Astrocyte of the cerebellum (primary cell): ENCODE measurements around the gene SUMF1.

Experiments
- DNase-seq: peaks from one replicate; pipeline ENCODE4 v3.0.0-alpha.2; 2011; ENCODE audit warnings: low read depth
- H3K4me3 ChIP-seq: 2 replicates; pipeline ENCODE4 v1.5.1; 2011; ENCODE audit warnings: mild to moderate bottlenecking, low read depth, low read length, moderate library complexity
- CTCF ChIP-seq: IDR thresholded peaks from 2 replicates; pipeline ENCODE4 v1.5.1; 2012; ENCODE audit warnings: low read length, low read depth, moderate library complexity, mild to moderate bottlenecking; ENCODE audit errors: missing control alignments
- in situ Hi-C: cut with HindIII; loops from 2 replicates; pipeline ENCODE4 v1.10.0; 2017; ENCODE audit warnings: low sequenced_read_pairs

Gene SUMF1

GRCh38 chr3:4419386-4419785, 47.7 kb downstream of the SUMF1 start:
- DNase-seq: no peak
- no peak for TF ChIP-seq CTCF
- H3K4me3 ChIP-seq: no peak overlapping the region
- in situ Hi-C loops: no loop called here

DNA sequence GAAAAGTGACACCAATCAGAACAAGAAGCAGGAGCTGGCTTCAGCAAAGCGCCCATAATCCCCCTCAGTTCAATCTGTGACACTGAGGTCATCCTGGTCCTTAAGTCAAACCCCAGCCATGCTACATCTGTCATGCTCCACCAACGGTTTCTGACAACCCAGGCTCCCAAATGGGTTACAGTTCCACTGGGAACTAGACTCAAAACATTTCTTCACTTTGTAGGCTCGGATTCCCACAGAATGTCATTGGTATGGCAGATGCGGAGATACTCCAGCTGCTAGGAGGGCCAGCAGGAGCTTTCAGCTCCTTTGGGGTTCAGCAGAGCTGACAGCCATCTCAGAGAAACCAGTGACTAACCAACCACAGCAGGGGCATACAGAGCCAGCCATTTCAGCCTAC, 48.9 kb downstream of the SUMF1 start:
- TF ChIP-seq CTCF: no peak
- H3K4me3 ChIP-seq: no peak overlapping the region
- DNase-seq: no peak
- in situ Hi-C loops: no loop called here

DNA sequence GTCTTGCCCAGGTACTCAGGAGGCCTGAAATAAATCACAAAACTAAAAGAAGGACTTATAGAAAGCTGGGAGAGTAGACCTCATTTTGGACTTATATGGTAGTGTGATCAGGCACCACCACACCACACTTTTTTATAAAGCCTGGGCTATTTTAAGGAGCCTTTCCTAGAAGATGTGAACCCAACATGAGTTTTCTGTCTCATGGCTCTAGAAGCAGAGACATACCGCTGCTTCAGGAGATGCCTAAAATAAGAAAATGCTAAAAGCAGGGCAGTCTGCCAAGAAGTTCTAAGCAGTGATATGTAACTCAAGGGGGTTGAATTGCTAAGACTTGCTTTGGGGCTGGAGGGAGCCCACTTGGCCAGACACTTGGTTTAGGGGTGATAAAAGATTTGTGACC, 49.6 kb downstream of the SUMF1 start:
- TF ChIP-seq CTCF: no peak
- in situ Hi-C loops: no loop called here
- no peak overlapping the region for H3K4me3 ChIP-seq
- DNase-seq: peak; percentile 57

DNA sequence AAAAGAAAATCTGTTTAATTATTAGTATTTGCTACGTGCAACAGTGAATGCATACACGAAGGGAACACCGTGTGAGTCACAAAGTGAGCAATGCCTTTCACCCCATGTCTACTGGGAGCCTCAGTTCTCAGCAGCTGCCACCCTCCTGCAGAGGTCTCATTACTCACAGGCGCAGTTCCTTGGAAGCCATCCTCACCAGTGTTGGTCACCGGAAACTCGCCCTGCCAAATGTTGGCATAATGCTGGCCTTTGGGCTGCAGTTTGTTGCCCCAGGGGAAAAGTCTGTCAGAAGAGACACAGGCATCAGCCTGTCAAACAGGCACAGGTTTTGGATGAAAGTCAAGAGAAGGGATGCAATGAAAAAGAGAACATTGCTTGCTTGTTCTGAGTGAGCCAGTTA, 50.1 kb downstream of the SUMF1 start:
- H3K4me3 ChIP-seq: no peak overlapping the region
- no peak for TF ChIP-seq CTCF
- peak; percentile 74 for DNase-seq
- in situ Hi-C loops: no loop called here

DNA sequence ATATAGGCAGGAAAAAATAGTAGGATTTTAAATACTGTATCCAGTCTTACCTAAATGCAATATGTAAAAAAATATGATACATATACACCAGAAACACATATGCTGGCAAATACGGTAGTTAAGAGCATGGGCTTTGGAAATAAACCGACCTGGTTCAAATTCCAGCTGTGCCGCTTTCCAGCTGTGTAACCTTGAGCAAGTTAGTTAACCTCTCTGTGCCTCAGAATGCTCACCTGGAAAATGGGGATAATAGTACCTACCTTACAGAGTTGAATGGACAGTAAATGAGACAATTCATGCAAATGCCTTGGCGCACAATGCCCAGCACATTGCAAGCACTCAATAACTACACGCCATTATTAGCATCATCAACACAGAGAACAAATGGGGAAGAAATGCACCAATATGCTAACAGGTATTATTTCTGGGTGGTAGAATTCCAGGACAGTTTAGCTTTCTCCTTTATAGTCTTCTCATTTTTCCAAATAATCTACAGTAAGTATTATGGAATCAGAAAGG, 50.6 kb downstream of the SUMF1 start:
- no peak for DNase-seq
- H3K4me3 ChIP-seq: no peak overlapping the region
- no peak for TF ChIP-seq CTCF
- in situ Hi-C loops: no loop called here

- no peak for DNase-seq
- in situ Hi-C loops: no loop called here
Observed at GRCh38 chr3:4413467-4413866, 53.6 kb downstream of the SUMF1 start.

More at GRCh38 chr3:4413467-4413866, 53.6 kb downstream of the SUMF1 start:
- no peak for TF ChIP-seq CTCF
- H3K4me3 ChIP-seq: no peak overlapping the region
